GM03348 (cell line): ENCODE results near the gene TPT1.
"Not testable (repeated sequence)": the region's sequence is repeated elsewhere in the genome, so short reads cannot be mapped to it uniquely, and the experiment has no call there.

Experiments
- DNase-seq: peaks from one replicate; pipeline ENCODE4 v3.0.0; 2012; ENCODE audit warnings: low spot score

TPT1 gene

GRCh38 chr13:45341034-45341798 is at the start of gene TPT1:
Gene TPT1 (minus strand): TSS chr13:45341183. CDS start chr13:45341069, 114 bp downstream.
- DNase-seq = peak; percentile 99

GRCh38 chr13:45390348-45390747 is 49.4 kb upstream of the TPT1 start:
- not testable (repeated sequence) for DNase-seq

- no peak for DNase-seq
Measured at GRCh38 chr13:45388664-45389063, 47.7 kb upstream of the TPT1 start.

- DNase-seq = not testable (repeated sequence)
Measured at GRCh38 chr13:45386892-45387575, 46.1 kb upstream of the TPT1 start.

GRCh38 chr13:45385907-45386553 is 45.0 kb upstream of the TPT1 start:
- DNase-seq = no peak

- no peak for DNase-seq
Measured at GRCh38 chr13:45385320-45385719, 44.3 kb upstream of the TPT1 start.

- DNase-seq = no peak
Measured at GRCh38 chr13:45384474-45385174, 43.6 kb upstream of the TPT1 start.

GRCh38 chr13:45382739-45383138 is 41.8 kb upstream of the TPT1 start:
- not testable (repeated sequence) for DNase-seq

GRCh38 chr13:45381196-45381595 is 40.2 kb upstream of the TPT1 start:
- no peak for DNase-seq

GRCh38 chr13:45380708-45381107 is 39.7 kb upstream of the TPT1 start:
- not testable (repeated sequence) for DNase-seq

GRCh38 chr13:45379516-45379915 is 38.5 kb upstream of the TPT1 start:
- not testable (repeated sequence) for DNase-seq

GRCh38 chr13:45378786-45379185 is 37.8 kb upstream of the TPT1 start:
- not testable (repeated sequence) for DNase-seq

GRCh38 chr13:45377314-45377713 is 36.3 kb upstream of the TPT1 start:
- not testable (repeated sequence) for DNase-seq

- not testable (repeated sequence) for DNase-seq
Measured at GRCh38 chr13:45376651-45377050, 35.7 kb upstream of the TPT1 start.

GRCh38 chr13:45374917-45375316 is 33.9 kb upstream of the TPT1 start:
- DNase-seq = peak; percentile 16

- DNase-seq = no peak
Measured at GRCh38 chr13:45373162-45373547, 32.2 kb upstream of the TPT1 start.

GRCh38 chr13:45372189-45373161 is 31.5 kb upstream of the TPT1 start:
- no peak for DNase-seq

GRCh38 chr13:45370922-45371406 is 30.0 kb upstream of the TPT1 start:
- peak; percentile 83 for DNase-seq

- DNase-seq = no peak
Measured at GRCh38 chr13:45369116-45369515, 28.1 kb upstream of the TPT1 start.

GRCh38 chr13:45368571-45368970 is 27.6 kb upstream of the TPT1 start:
- DNase-seq = no peak

- DNase-seq = no peak
Measured at GRCh38 chr13:45368005-45368404, 27.0 kb upstream of the TPT1 start.
